DND-41 (cell line): Measurements from ENCODE around the gene VTI1A.

ENCODE experiments used
- ATAC-seq: fragments of 200-7000 bp; cut with Tn5 transposase; 3 replicates; pipeline ENCODE4 v1.9.1; 2021; ENCODE audit warnings: low read depth; ENCODE audit not compliant: insufficient read depth
- DNase-seq: peaks from one replicate; pipeline ENCODE4 v3.0.0-alpha.2; 2020
- H2AFZ ChIP-seq: 2 replicates; pipeline ENCODE4 v1.6.0; 2012; ENCODE audit warnings: low read depth, low read length
- H3K27ac ChIP-seq: 2 replicates; pipeline ENCODE4 v1.5.1; 2012; ENCODE audit warnings: low read length, inconsistent platforms
- H3K27me3 ChIP-seq: fragments of 200-600 bp; sonication (generic); 2 replicates; pipeline ENCODE4 v1.6.0; 2012; ENCODE audit warnings: low read length, mild to moderate bottlenecking, inconsistent platforms; ENCODE audit not compliant: insufficient read depth, poor library complexity
- H3K36me3 ChIP-seq: 2 replicates; pipeline ENCODE4 v1.5.1; 2012; ENCODE audit warnings: low read length, inconsistent platforms; ENCODE audit not compliant: insufficient read depth
- H3K4me1 ChIP-seq: 2 replicates; pipeline ENCODE4 v1.5.1; 2012; ENCODE audit warnings: mild to moderate bottlenecking, low read length; ENCODE audit not compliant: insufficient read depth
- H3K4me2 ChIP-seq: 2 replicates; pipeline ENCODE4 v1.6.0; 2012; ENCODE audit warnings: mild to moderate bottlenecking, moderate library complexity, low read length, inconsistent platforms; ENCODE audit not compliant: insufficient read depth
- H3K4me3 ChIP-seq, 2 experiments: fragments of 200-600 bp in 1 of 2; shearing (Covaris generic) in 1 of 2; 2 replicates each; pipeline ENCODE4 v1.5.1; 2012 to 2016; ENCODE audit warnings: inconsistent platforms in 2 of 2, low read length in 2 of 2, mild to moderate bottlenecking in 2 of 2, low read depth in 1 of 2, moderate library complexity in 1 of 2
- H3K79me2 ChIP-seq: 2 replicates; pipeline ENCODE4 v1.6.0; 2012; ENCODE audit warnings: low read length, inconsistent platforms; ENCODE audit not compliant: insufficient read depth
- H3K9ac ChIP-seq: 2 replicates; pipeline ENCODE4 v1.6.0; 2012; ENCODE audit warnings: low read depth, mild to moderate bottlenecking, inconsistent platforms, low read length, moderate library complexity
- H3K9me3 ChIP-seq: 2 replicates; pipeline ENCODE4 v1.5.1; 2012; ENCODE audit warnings: low read length, moderate library complexity, mild to moderate bottlenecking, inconsistent platforms; ENCODE audit not compliant: insufficient read depth, severe bottlenecking
- H4K20me1 ChIP-seq: 2 replicates; pipeline ENCODE4 v1.6.0; 2012; ENCODE audit warnings: low read length; ENCODE audit not compliant: insufficient read depth
- EZH2 ChIP-seq: IDR thresholded peaks from 3 replicates; pipeline ENCODE4 v1.6.1; 2012; ENCODE audit warnings: borderline replicate concordance, low read depth, mild to moderate bottlenecking, moderate library complexity, low read length, inconsistent platforms; ENCODE audit not compliant: severe bottlenecking
- TF ChIP-seq, protein P1 (sequence below): IDR thresholded peaks from 2 replicates; pipeline ENCODE4 v1.5.1; 2012; ENCODE audit warnings: borderline replicate concordance, low read length, moderate library complexity, mild to moderate bottlenecking; ENCODE audit not compliant: poor library complexity, severe bottlenecking; ENCODE audit errors: extremely low read depth

The VTI1A gene

DNA sequence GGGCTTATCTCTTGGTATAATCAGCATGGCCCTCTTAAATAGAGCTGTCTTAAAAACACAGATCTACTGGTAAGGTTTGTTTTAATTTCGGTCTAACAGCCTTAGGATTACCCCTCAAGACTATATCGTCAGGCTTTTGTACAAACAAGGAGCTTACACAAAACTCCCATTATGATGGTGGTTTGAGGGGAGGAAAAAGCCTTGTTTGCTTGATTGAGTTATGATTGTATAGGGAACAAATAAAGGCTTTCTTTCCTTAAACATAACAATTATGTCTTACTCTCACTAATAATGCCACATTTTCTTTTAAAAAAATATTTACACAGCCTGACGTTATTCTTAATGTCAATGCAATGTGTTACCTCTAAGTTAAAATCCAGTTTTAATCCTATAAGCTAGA is 314.2 kb downstream of the VTI1A start:
- Histone ChIP-seq H3K27ac (no peak overlapping the region), H3K4me3 (no peak overlapping the region), H4K20me1 (no peaks in the 10 kb centered on the region), H3K4me2 (no peak overlapping the region), H3K9ac (no peak overlapping the region), H2AFZ (no peak overlapping the region), H3K36me3 (no peaks in the 10 kb centered on the region), H3K4me1 (no peaks in the 10 kb centered on the region), H3K79me2 (no peaks in the 10 kb centered on the region), H3K27me3 (no peaks in the 10 kb centered on the region), H3K9me3 (no peaks in the 10 kb centered on the region)
- TF ChIP-seq, protein P1, sequence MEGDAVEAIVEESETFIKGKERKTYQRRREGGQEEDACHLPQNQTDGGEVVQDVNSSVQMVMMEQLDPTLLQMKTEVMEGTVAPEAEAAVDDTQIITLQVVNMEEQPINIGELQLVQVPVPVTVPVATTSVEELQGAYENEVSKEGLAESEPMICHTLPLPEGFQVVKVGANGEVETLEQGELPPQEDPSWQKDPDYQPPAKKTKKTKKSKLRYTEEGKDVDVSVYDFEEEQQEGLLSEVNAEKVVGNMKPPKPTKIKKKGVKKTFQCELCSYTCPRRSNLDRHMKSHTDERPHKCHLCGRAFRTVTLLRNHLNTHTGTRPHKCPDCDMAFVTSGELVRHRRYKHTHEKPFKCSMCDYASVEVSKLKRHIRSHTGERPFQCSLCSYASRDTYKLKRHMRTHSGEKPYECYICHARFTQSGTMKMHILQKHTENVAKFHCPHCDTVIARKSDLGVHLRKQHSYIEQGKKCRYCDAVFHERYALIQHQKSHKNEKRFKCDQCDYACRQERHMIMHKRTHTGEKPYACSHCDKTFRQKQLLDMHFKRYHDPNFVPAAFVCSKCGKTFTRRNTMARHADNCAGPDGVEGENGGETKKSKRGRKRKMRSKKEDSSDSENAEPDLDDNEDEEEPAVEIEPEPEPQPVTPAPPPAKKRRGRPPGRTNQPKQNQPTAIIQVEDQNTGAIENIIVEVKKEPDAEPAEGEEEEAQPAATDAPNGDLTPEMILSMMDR: no peak
- no peak for TF ChIP-seq EZH2
- DNase-seq: no peak
- ATAC-seq: no peak

DNA sequence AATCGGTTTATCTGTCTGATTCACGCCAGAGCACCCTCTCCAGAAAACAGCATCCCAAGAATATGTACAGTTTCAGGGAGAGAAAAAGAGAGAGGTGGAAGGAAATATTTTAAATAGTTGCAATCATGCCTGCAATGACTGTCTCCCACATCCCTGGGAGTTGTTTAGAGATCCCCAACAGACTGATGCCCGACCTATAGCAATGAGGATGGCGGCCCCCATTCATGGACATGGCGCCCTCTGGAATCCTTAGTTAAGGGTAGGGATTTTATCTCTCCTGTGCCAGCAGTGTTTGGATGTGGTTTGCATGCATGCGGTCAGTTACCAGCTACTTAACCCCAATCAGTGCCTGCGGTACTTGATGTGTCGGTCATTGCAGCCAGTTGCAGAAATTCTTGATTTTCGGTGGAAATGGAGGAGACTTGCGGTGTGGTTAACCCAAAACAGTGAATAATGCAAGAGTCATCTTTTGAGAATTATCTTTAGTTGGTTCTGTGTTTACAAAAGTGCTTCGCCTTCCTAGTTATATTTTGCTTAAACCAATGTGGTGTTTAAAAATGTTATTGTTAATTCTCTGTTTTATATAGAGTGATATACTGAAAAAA is 317.0 kb downstream of the VTI1A start:
- no peaks in the 10 kb centered on the region for H3K4me1 ChIP-seq
- H3K4me3 ChIP-seq: no peak overlapping the region
- ATAC-seq (no peak), DNase-seq (no peak)
- no peak overlapping the region for H3K9ac ChIP-seq
- H3K36me3 ChIP-seq: no peaks in the 10 kb centered on the region
- H3K4me2 ChIP-seq: no peak overlapping the region
- H3K79me2 ChIP-seq: no peaks in the 10 kb centered on the region
- H2AFZ ChIP-seq: no peak overlapping the region
- H4K20me1 ChIP-seq: no peaks in the 10 kb centered on the region
- no peak for TF ChIP-seq EZH2
- TF ChIP-seq, protein P1: no peak
- no peaks in the 10 kb centered on the region for H3K27me3 ChIP-seq
- no peak overlapping the region for H3K27ac ChIP-seq
- no peaks in the 10 kb centered on the region for H3K9me3 ChIP-seq

DNA sequence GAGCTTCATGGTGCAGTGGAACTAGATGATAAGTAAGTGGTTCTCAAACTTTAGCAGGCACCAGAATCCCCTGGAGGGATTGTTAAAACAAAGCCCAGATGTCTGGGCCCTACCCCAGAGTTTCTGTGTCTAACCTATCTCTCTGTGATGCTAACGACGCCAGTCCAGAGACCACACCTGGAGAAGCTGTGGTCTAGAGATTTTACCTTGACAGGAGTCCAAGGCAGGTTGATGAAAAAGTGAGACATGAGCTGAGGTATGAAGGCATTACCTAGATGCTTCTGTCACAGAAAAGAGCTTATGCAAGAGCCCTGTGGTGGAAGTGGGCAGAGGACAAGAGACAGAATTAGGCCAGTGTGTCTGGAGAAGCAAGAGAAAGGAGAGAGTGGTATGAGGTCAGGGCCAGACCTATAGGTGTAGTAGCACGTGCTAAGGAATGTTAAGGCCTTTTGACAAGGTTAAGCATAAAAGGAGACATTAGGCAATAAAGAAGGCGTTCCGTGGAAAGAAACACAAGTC is 318.8 kb downstream of the VTI1A start:
- no peak for DNase-seq
- no peak overlapping the region for H3K27ac ChIP-seq
- TF ChIP-seq EZH2: no peak
- TF ChIP-seq, protein P1: no peak
- no peaks in the 10 kb centered on the region for H4K20me1 ChIP-seq
- H3K36me3 ChIP-seq: no peaks in the 10 kb centered on the region
- no peak for ATAC-seq
- H3K27me3 ChIP-seq: no peaks in the 10 kb centered on the region
- no peaks in the 10 kb centered on the region for H3K9me3 ChIP-seq
- no peak overlapping the region for H2AFZ ChIP-seq
- no peaks in the 10 kb centered on the region for H3K79me2 ChIP-seq
- no peak overlapping the region for H3K9ac ChIP-seq
- no peak overlapping the region for H3K4me2 ChIP-seq
- H3K4me3 ChIP-seq: no peak overlapping the region
- H3K4me1 ChIP-seq: no peaks in the 10 kb centered on the region
